Renal cortical epithelial cell (primary cell): ENCODE data around the gene LRRK1. TPM values are rescaled to one million over a fixed set of nuclear protein-coding genes. Genes with fewer than 3 reads are reported as not detected.

Experiments
- DNase-seq: peaks from one replicate; pipeline ENCODE4 v3.0.0-alpha.2; 2011; ENCODE audit warnings: low read depth
- total RNA-seq: library from RNA; depleted of rRNA; stranded (reverse); fragments of >200 nt; gene quantifications from 2 replicates; pipeline ENCODE4 v1.2.3, GENCODE V29; 2014

The LRRK1 gene
- total RNA-seq, 1 donor from 2014 or later: 21.8 TPM

- no peak for DNase-seq
Measured at GRCh38 chr15:101043911-101044624, 124.9 kb downstream of the LRRK1 start.

- no peak for DNase-seq
Measured at GRCh38 chr15:101044625-101045235, 125.6 kb downstream of the LRRK1 start.

GRCh38 chr15:101045236-101045646 is 126.1 kb downstream of the LRRK1 start:
- no peak for DNase-seq

- no peak for DNase-seq
Measured at GRCh38 chr15:101045835-101046691, 126.9 kb downstream of the LRRK1 start.

- no peak for DNase-seq
Measured at GRCh38 chr15:101046826-101047225, 127.7 kb downstream of the LRRK1 start.

GRCh38 chr15:101047301-101047781 is 128.2 kb downstream of the LRRK1 start:
- no peak for DNase-seq

- DNase-seq: no peak
Measured at GRCh38 chr15:101048176-101048575, 129.0 kb downstream of the LRRK1 start.

GRCh38 chr15:101048581-101049030 is 129.4 kb downstream of the LRRK1 start:
- no peak for DNase-seq

- DNase-seq: no peak
Measured at GRCh38 chr15:101049282-101049681, 130.1 kb downstream of the LRRK1 start.

GRCh38 chr15:101049856-101050622 is 130.9 kb downstream of the LRRK1 start:
- no peak for DNase-seq

- DNase-seq: no peak
Measured at GRCh38 chr15:101050623-101051290, 131.6 kb downstream of the LRRK1 start.

- no peak for DNase-seq
Measured at GRCh38 chr15:101051291-101052030, 132.3 kb downstream of the LRRK1 start.

GRCh38 chr15:101052031-101052620 is 133.0 kb downstream of the LRRK1 start:
- DNase-seq: no peak

GRCh38 chr15:101052681-101053121 is 133.5 kb downstream of the LRRK1 start:
- DNase-seq: no peak

GRCh38 chr15:101053261-101053660 is 134.1 kb downstream of the LRRK1 start:
- DNase-seq: no peak

- DNase-seq: no peak
Measured at GRCh38 chr15:101054116-101054515, 135.0 kb downstream of the LRRK1 start.

- no peak for DNase-seq
Measured at GRCh38 chr15:101054991-101055390, 135.8 kb downstream of the LRRK1 start.

- DNase-seq: no peak
Measured at GRCh38 chr15:101055411-101055810, 136.3 kb downstream of the LRRK1 start.

- DNase-seq: no peak
Measured at GRCh38 chr15:101056366-101057334, 137.5 kb downstream of the LRRK1 start.
